HG02852 (cell line): Measurements from ENCODE around the gene CPEB4.

Experiments used
- ATAC-seq: cut with Tn5 transposase; IDR thresholded peaks from one replicate; pipeline ENCODE4 v1.9.1; 2021; ENCODE audit warnings: mild to moderate bottlenecking, moderate library complexity; ENCODE audit not compliant: unreplicated experiment

Gene CPEB4

GRCh38 chr5:173887610-173888472 is at the start of gene CPEB4:
Gene CPEB4 (plus strand): TSS chr5:173888349. CDS start chr5:173889734, 1,385 bp downstream.
- ATAC-seq: peak; percentile 90

GRCh38 chr5:173839117-173839713 is 48.9 kb upstream of the CPEB4 start:
- ATAC-seq: no peak

GRCh38 chr5:173840111-173840983 is 47.8 kb upstream of the CPEB4 start:
- ATAC-seq: no peak

GRCh38 chr5:173841710-173842109 is 46.4 kb upstream of the CPEB4 start:
- ATAC-seq: no peak

- ATAC-seq: no peak
Measured at GRCh38 chr5:173843794-173844193, 44.4 kb upstream of the CPEB4 start.

- ATAC-seq: no peak
Measured at GRCh38 chr5:173845321-173845720, 42.8 kb upstream of the CPEB4 start.

GRCh38 chr5:173846929-173847501 is 41.1 kb upstream of the CPEB4 start:
- ATAC-seq: no peak

GRCh38 chr5:173848986-173849596 is 39.1 kb upstream of the CPEB4 start:
- no peak for ATAC-seq

GRCh38 chr5:173849908-173850307 is 38.2 kb upstream of the CPEB4 start:
- ATAC-seq: no peak

- no peak for ATAC-seq
Measured at GRCh38 chr5:173850659-173851058, 37.5 kb upstream of the CPEB4 start.

GRCh38 chr5:173851595-173852243 is 36.4 kb upstream of the CPEB4 start:
- ATAC-seq: no peak

GRCh38 chr5:173852790-173853359 is 35.3 kb upstream of the CPEB4 start:
- no peak for ATAC-seq

- ATAC-seq: no peak
Measured at GRCh38 chr5:173853370-173854131, 34.6 kb upstream of the CPEB4 start.

GRCh38 chr5:173855162-173855994 is 32.8 kb upstream of the CPEB4 start:
- no peak for ATAC-seq

GRCh38 chr5:173855995-173856656 is 32.0 kb upstream of the CPEB4 start:
- no peak for ATAC-seq

GRCh38 chr5:173857234-173857633 is 30.9 kb upstream of the CPEB4 start:
- no peak for ATAC-seq

GRCh38 chr5:173858021-173858669 is 30.0 kb upstream of the CPEB4 start:
- ATAC-seq: no peak
